IPS DF 6.9 (cell line): ENCODE results near the gene USP51.
"Not testable (repeated sequence)": the region's sequence is repeated elsewhere in the genome, so short reads cannot be mapped to it uniquely, and the experiment has no call there.

ENCODE experiments used
- DNase-seq: peaks from one replicate; pipeline ENCODE4 v3.0.0-alpha.2; 2013; ENCODE audit warnings: low read depth, low spot score
- H3K27ac ChIP-seq: one replicate; pipeline ENCODE4 v1.5.1; 2013; ENCODE audit warnings: low read length, control low read depth
- H3K27me3 ChIP-seq: 2 replicates; pipeline ENCODE4 v1.6.1; 2013; ENCODE audit warnings: mild to moderate bottlenecking, low read length; ENCODE audit not compliant: control insufficient read depth, insufficient read depth
- H3K36me3 ChIP-seq: 2 replicates; pipeline ENCODE4 v1.6.1; 2013; ENCODE audit warnings: low read length; ENCODE audit not compliant: control insufficient read depth, insufficient read depth
- H3K4me1 ChIP-seq: 2 replicates; pipeline ENCODE4 v1.6.1; 2013; ENCODE audit warnings: low read length; ENCODE audit not compliant: control insufficient read depth, insufficient read depth
- H3K4me3 ChIP-seq: 2 replicates; pipeline ENCODE4 v1.5.1; 2013; ENCODE audit warnings: mild to moderate bottlenecking, low read length
- H3K9me3 ChIP-seq: 2 replicates; pipeline ENCODE4 v1.6.1; 2013; ENCODE audit warnings: low read length, inconsistent platforms; ENCODE audit not compliant: control insufficient read depth, insufficient read depth
- WGBS: extraction: QIAGEN DNeasy Blood & Tissue Kit; methylation state at CpG from one replicate; pipeline ENCODE4 v1.1.7; 2013; ENCODE audit warnings: mixed read lengths, missing lambda C conversion rate; ENCODE audit not compliant: insufficient read length, insufficient coverage; 5-methylcytosine and 5-hydroxymethylcytosine counted together

USP51 gene

DNA sequence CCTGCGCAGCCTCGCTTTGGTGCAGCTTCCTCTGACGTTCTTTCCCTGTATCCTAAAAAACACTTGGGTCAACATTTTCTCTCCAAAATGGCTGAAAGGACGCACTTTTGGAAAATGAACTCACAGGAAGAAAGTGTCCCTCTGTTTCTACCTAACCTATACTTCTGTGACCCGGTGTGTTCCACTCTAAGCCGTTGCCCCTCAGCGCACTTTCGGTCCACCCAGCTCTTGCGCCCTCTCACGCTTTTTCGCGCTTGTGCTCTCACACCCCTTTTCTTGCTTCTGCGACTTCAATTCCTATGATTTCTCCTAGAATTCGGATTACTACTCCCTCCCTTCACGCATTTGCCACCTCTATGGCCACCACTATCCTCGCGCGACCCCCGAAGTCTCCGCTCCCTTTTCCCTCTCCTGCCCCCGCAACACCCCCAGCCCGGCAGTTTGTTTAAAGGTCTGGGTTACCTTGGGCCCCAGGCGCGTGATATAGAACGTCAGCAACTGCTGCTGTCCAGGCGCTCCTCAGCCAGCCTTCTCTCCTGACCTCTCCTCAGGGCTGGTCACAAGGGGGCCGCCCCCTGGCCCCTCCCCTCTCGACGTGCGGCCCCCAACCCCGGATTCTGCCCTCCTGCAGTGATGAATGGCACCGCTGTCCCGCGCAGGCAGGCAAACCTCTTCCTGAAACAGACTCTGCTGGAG, at the start of gene USP51:
Gene USP51, minus strand, starts transcription at position 535 of the 696 bp plus-strand sequence. CDS start 909 bp downstream, outside the sequence.
- Histone ChIP-seq H3K36me3 (no peaks in the 10 kb centered on the region), H3K9me3 (no peaks in the 10 kb centered on the region), H3K27ac (no peak within 1 kb of the TSS), H3K4me1 (no peaks in the 10 kb centered on the region), H3K4me3 (peak within 1 kb of the TSS; percentile 71; the same call in 1 of the 2 replicates), H3K27me3 (no peaks in the 10 kb centered on the region)
- DNase-seq: no peak
- no CpG with 5 or more reads among the region's 34 CpGs for WGBS

DNA sequence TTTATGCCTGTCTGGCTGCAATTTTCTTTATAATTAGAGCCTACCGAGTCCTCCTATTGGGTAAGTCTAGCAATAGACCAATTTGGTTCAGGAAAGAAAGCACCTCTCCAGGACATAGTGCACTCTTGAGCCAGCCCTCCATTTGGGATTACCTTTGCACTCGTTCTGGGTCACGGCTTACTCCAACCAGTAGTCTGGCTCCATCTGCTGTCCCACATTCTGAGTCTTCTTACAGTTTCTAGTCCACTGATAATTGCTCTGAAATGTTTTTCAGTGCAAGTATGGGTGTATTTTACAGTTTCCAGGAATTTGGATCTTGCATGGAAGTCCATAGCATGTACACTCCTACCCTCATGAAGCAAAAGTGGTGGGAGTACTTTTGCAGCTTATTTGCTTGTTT, 34.8 kb upstream of the USP51 start:
- no peak overlapping the region for H3K27ac ChIP-seq
- no peak for DNase-seq
- no peaks in the 10 kb centered on the region for H3K27me3 ChIP-seq
- H3K4me1 ChIP-seq: no peaks in the 10 kb centered on the region
- no peaks in the 10 kb centered on the region for H3K36me3 ChIP-seq
- no peaks in the 10 kb centered on the region for H3K9me3 ChIP-seq
- no CpG with 5 or more reads among the region's 3 CpGs for WGBS
- no peak overlapping the region for H3K4me3 ChIP-seq

DNA sequence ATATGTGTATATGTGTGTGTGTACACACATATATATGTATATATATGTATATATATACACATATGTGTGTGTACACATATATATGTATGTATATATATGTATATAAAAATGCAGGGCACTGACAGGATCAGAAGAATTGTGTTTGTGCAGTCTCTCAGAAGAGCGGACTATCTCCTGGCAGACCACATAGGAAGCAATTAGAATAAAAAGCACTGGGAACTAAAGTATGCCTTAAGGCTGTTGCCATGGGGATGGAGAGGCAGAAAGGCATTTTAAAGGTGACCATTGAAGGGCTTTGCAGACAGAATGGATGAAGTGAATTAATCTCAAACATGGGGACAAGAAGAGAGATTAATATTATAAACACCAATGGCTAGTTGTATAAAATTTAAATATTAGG, 33.7 kb upstream of the USP51 start:
- H3K36me3 ChIP-seq: no peaks in the 10 kb centered on the region

DNA sequence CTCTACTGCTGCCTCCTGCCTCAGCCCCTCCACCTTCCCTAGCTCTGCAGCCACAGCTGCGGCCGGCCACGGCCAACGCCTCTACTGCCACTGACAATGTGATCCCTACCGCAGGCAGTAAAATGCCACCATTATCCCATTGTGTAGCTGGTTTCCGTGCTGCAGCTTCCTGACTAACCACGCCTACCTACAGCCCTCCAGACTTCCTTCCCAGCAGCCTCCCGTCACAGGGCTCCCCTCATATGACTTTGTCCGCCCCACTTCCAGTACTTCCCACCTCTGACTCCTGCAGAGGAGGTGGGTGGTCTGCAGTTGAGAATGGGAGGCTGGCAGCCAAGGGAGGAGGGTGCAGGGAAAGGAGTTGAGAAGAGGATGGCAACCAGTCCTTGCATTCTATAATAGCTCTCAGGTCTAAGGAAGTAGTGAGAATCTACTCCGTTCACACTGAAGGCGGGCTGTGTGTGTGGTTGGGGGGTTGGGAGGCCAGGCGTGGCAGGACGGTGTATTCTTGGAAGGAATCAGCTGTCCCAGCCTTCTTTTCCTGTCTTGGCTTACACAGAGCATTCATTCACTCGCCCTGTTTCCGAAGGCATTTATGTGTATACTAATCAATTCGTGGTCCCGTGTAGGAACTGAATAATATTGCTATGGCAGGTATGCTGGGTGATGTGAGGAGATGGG, 33.1 kb upstream of the USP51 start:
- Histone ChIP-seq H3K9me3 (no peaks in the 10 kb centered on the region), H3K27ac (no peak overlapping the region), H3K36me3 (no peaks in the 10 kb centered on the region), H3K27me3 (no peaks in the 10 kb centered on the region), H3K4me1 (no peaks in the 10 kb centered on the region), H3K4me3 (no peak overlapping the region)
- WGBS: no CpG with 5 or more reads among the region's 17 CpGs
- no peak for DNase-seq

More for the DNA sequence above, 33.7 kb upstream of the USP51 start:
- H3K27ac ChIP-seq: no peak overlapping the region
- no peak overlapping the region for H3K4me3 ChIP-seq
- H3K4me1 ChIP-seq: no peaks in the 10 kb centered on the region
- H3K27me3 ChIP-seq: no peaks in the 10 kb centered on the region
- H3K9me3 ChIP-seq: no peaks in the 10 kb centered on the region
- WGBS: no CpG with 5 or more reads among the region's 1 CpG
- no peak for DNase-seq

DNA sequence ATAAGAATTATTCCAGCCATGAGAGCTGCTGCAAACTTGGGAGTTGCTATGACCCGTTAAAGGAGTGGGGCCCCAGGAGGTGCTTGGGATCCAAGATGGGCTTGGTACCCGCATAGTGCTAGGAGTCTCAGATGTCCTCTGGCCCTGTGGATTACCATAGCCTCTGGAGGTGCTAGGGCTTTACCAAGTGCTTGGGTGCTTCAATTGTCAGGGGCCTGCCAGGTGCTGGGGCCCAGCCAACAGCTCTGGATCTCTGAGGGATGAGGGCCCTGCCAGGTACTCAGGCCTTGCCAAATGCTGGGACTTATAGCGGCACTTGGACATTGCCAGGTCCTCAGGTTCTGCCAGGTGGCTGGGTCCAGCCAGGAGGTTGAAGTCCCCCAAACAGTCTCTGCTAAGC, 32.0 kb upstream of the USP51 start:
- WGBS: no CpG with 5 or more reads among the region's 3 CpGs
- H3K4me1 ChIP-seq: no peaks in the 10 kb centered on the region
- no peaks in the 10 kb centered on the region for H3K36me3 ChIP-seq
- no peak overlapping the region for H3K27ac ChIP-seq
- DNase-seq: no peak
- no peak overlapping the region for H3K4me3 ChIP-seq
- H3K9me3 ChIP-seq: no peaks in the 10 kb centered on the region
- H3K27me3 ChIP-seq: no peaks in the 10 kb centered on the region

DNA sequence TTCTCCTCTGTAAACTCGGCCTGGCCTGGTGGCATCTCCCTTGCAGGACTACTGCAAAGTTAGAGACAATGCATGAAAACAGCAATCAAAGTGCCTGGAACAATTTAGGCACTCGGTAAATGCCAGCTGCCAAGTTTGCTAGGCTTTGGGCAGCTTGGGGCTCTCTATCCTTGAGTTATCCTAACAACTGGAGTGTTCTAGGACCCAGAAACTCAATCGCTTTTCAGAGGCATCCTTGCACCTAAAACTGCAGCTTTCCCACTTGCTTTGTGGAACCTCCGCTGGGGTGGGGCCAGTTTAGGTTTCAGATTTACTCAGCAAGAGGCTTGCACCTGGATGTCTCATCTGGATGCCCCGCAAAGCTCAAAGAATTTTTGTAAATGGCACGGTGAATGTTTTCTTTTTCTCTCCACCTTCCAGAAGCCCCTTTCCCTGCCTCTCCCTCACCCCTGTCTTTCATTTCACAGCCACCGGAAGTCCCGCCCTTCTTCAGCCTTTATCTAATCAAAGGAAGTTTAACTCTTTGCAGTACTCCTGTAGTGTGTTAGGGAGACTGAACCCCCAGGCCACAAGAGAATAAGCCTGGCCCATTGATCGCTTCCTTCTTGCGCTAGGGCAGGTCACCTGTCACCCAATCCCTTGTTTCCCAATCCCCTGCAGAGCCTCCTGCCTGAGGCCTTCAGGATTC, 27.3 kb upstream of the USP51 start:
- H3K4me3 ChIP-seq, H3K4me1 ChIP-seq, H3K27ac ChIP-seq, DNase-seq, H3K36me3 ChIP-seq, H3K9me3 ChIP-seq, H3K27me3 ChIP-seq: not testable (repeated sequence)
- WGBS: no CpG with 5 or more reads among the region's 10 CpGs

DNA sequence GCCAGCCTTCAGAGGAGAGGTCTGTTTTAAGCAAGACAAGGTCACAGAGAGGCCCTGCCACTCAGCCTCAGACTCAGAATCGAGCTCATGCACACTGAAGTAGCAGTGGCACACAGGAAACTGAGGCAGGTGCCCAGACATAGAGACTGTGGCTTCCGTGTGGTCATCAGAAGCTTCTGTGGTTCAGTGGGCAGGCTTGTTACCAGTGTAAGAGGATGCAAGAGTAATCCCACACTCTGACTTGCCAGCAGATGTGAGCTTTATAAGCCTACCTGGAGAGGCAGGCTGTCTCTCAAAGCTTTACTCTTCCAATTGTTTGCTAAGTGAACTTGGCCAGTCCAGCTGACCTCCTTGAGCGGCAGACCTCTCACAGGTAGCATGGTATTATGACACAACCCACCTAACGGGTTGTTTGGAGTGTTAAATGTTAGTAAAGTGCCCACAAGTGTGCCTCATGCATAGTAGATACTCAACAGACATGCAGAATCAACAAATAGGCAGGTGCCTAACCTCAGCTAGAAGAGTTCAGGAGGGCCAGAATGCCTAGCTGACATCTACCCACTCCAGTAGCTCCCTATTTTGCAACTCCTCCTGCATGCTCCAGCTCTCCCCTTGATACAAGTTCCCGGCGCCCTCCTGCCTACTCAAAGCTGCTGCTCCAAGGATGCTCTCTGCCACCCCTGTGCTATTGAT, 23.5 kb upstream of the USP51 start:
- not testable (repeated sequence) for H3K36me3 ChIP-seq, H3K27me3 ChIP-seq, DNase-seq, H3K27ac ChIP-seq, H3K4me3 ChIP-seq, H3K9me3 ChIP-seq, H3K4me1 ChIP-seq
- no CpG with 5 or more reads among the region's 6 CpGs for WGBS

DNA sequence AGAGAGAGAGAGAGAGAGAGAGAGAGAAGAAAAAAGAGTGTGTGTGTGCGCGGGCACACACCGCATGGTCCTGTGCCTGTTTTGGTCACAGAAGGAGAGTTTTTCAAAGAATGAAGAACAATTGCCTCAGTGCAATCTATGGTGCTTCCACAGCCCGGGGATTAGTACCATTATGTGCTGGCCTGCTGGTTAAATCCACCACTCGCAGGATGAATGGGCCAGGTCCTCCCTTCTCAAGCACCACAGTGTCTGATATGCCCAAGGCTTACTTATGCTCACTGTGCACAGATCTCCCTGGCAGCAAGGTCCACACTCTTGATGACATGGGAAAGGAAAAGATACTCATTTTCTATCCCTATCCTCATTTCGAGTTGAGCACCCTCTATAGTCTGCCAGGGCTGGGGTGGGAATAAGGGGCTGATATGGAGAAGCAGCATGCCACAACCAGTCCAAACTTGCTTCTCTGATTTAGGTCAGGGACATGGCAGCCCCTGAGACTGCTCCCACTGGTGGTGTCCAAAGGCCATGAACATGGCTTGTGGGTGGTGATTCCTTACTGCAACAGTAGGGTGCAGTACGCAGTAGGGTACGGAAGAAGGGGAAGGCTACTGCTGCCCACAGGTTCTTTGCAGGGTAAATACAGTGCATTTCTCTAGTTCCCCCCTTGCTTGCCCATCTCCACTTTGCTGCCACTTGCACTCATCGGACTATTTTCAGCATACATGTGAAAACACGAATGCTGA, 18.9 kb upstream of the USP51 start:
- H3K27me3 ChIP-seq, H3K4me3 ChIP-seq, H3K27ac ChIP-seq, H3K9me3 ChIP-seq, H3K4me1 ChIP-seq, H3K36me3 ChIP-seq, DNase-seq: not testable (repeated sequence)
- no CpG with 5 or more reads among the region's 10 CpGs for WGBS

DNA sequence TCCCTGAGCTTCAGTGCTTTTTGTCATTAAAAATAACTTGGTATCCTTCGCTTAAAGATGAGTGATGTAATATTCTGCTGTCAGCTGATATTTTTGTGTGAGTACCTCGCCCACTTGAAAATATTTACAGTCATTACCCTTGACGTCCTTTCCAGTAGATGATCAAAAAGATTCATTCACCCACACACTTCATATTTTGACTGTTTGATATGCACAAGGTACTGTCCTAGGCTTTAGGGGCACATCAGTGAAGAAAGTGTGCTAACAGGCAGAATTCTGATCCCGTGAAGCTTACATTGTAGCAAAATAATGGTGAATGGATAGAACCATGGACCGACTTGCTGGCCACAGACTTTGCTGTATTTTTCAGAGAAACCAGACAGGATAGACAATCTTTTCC, 18.1 kb upstream of the USP51 start:
- not testable (repeated sequence) for H3K4me3 ChIP-seq, DNase-seq, H3K27ac ChIP-seq, H3K27me3 ChIP-seq, H3K4me1 ChIP-seq, H3K36me3 ChIP-seq, H3K9me3 ChIP-seq
- whole genome bisulfite sequencing: no CpG with 5 or more reads among the region's 5 CpGs

DNA sequence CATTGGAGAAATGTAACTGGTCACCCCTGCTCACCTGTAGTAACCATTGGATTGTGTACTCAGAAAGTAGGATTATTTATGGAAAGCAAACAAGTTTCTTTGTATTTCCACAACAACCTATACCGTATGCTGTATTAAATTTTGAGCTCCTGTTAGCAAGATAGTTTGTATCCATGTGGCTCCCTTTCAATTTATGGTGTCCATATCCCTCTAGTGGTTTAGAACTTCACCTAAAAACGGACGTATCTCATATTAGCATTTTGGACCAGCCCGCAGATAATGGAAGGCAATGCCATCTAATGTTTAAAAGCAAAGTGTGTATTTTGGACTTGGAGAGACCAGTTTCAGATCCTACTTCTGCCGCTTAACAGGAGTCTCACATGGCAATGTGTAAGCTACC, 17.4 kb upstream of the USP51 start:
- not testable (repeated sequence) for H3K4me1 ChIP-seq, DNase-seq, H3K27me3 ChIP-seq, H3K27ac ChIP-seq, H3K4me3 ChIP-seq, H3K36me3 ChIP-seq, H3K9me3 ChIP-seq
- WGBS: no CpG with 5 or more reads among the region's 5 CpGs
